Naive thymus-derived CD4-positive, alpha-beta T cell (primary cell): Measurements from ENCODE around the gene CAMTA1. TPM values are rescaled to one million over a fixed set of nuclear protein-coding genes. Genes with fewer than 3 reads are reported as not detected.

ENCODE experiments used
- ATAC-seq: fragments of 150-1000 bp; cut with Tn5 transposase; 2 replicates; pipeline ENCODE4 v1.10.0; 2021; ENCODE audit warnings: mild to moderate bottlenecking, moderate library complexity
- CTCF ChIA-PET: fragments of 350-600 bp; sonication (Branson Sonifier 250); formaldehyde crosslinking; loops from one replicate; lab custom pipeline; 2021; ENCODE audit warnings: antibody characterized with exemption; lab: Charles Lee
- POLR2A ChIA-PET: fragments of 350-600 bp; sonication (Branson Sonifier 250); formaldehyde crosslinking; loops from one replicate; lab custom pipeline; 2021; ENCODE audit warnings: antibody characterized with exemption, inconsistent platforms; lab: Charles Lee
- DNase-seq, 9 donors: peaks; one replicate each; pipeline versions ENCODE4 v3.0.0 to v3.0.0-alpha.2; 2020 to 2022; ENCODE audit warnings: mixed read lengths in 1 of 9
- H3K27ac ChIP-seq: one replicate; pipeline ENCODE4 v1.7.0; 2013; ENCODE audit warnings: mild to moderate bottlenecking, low read depth, low read length, moderate library complexity
- H3K27me3 ChIP-seq, 2 donors: one replicate each; pipeline ENCODE4 v1.7.0; 2013; ENCODE audit warnings: low read length in 2 of 2, mild to moderate bottlenecking in 2 of 2, moderate library complexity in 2 of 2; ENCODE audit not compliant: control insufficient read depth in 2 of 2, insufficient read depth in 2 of 2
- H3K36me3 ChIP-seq, 3 experiments: 1 replicate in 2 of 3; 2 replicates in 1 of 3; pipeline ENCODE4 v1.7.0; 2013; ENCODE audit warnings: low read length in 3 of 3, mild to moderate bottlenecking in 3 of 3, moderate library complexity in 1 of 3; ENCODE audit not compliant: insufficient read depth in 3 of 3, control insufficient read depth in 2 of 3
- H3K4me1 ChIP-seq, 2 donors: one replicate each; pipeline ENCODE4 v1.7.0; 2013; ENCODE audit warnings: low read length in 2 of 2, mild to moderate bottlenecking in 2 of 2, moderate library complexity in 1 of 2; ENCODE audit not compliant: control insufficient read depth in 2 of 2, insufficient read depth in 2 of 2
- H3K4me3 ChIP-seq: 2 replicates; pipeline ENCODE4 v1.7.0; 2013; ENCODE audit warnings: mild to moderate bottlenecking, low read length
- H3K9me3 ChIP-seq, 3 experiments: 1 replicate in 2 of 3; 2 replicates in 1 of 3; pipeline ENCODE4 v1.7.0; 2013; ENCODE audit warnings: low read length in 3 of 3; ENCODE audit not compliant: control insufficient read depth in 2 of 3
- H3K27ac Mint-ChIP-seq, 9 donors: one replicate each; pipeline ENCODE4 v1.8.0; 2020 to 2022; ENCODE audit warnings: mixed read lengths in 9 of 9, mild to moderate bottlenecking in 8 of 9, moderate library complexity in 5 of 9, inconsistent platforms in 2 of 9
- H3K27me3 Mint-ChIP-seq, 5 donors: one replicate each; pipeline ENCODE4 v1.8.0; 2021 to 2022; ENCODE audit warnings: mixed read lengths in 5 of 5, mild to moderate bottlenecking in 1 of 5
- H3K36me3 Mint-ChIP-seq, 5 donors: one replicate each; pipeline ENCODE4 v1.8.0; 2020 to 2022; ENCODE audit warnings: mixed read lengths in 5 of 5, mild to moderate bottlenecking in 3 of 5, inconsistent platforms in 1 of 5
- H3K4me1 Mint-ChIP-seq, 7 donors: one replicate each; pipeline ENCODE4 v1.8.0; 2020 to 2022; ENCODE audit warnings: mixed read lengths in 7 of 7, mild to moderate bottlenecking in 3 of 7, inconsistent platforms in 1 of 7
- H3K4me3 Mint-ChIP-seq, 10 donors: one replicate each; pipeline ENCODE4 v1.8.0; 2020 to 2022; ENCODE audit warnings: mild to moderate bottlenecking in 10 of 10, mixed read lengths in 10 of 10, moderate library complexity in 6 of 10, inconsistent platforms in 2 of 10
- H3K9me3 Mint-ChIP-seq, 11 donors: one replicate each; pipeline ENCODE4 v1.8.0; 2020 to 2022; ENCODE audit warnings: mixed read lengths in 11 of 11, mild to moderate bottlenecking in 4 of 11, inconsistent platforms in 1 of 11, moderate library complexity in 1 of 11
- intact Hi-C, 2 donors: fragments of 100-400 bp; cut with micrococcal nuclease; formaldehyde crosslinking; loops; one replicate each; pipeline ENCODE4 v1.15.1; 2023
- polyA plus RNA-seq, 2 donors: library from polyadenylated mRNA; unstranded; fragments of 300-500 nt; fragmentation: Illumina TruSeq; gene quantifications; one replicate each; pipeline ENCODE4 v1.2.3, GENCODE V29; 2021
- total RNA-seq, 6 experiments: library from RNA in 5 of 6; stranded (reverse) in 5 of 6; gene quantifications; 1 replicate in 5 of 6; 2 replicates in 1 of 6; pipeline ENCODE4 v1.2.3 and lab custom pipeline; 2021 to 2026

Gene CAMTA1
- total and polyA plus RNA-seq, 7 experiments from 2014 or later: 38.1 to 68.6 (median 42.6) TPM

DNA sequence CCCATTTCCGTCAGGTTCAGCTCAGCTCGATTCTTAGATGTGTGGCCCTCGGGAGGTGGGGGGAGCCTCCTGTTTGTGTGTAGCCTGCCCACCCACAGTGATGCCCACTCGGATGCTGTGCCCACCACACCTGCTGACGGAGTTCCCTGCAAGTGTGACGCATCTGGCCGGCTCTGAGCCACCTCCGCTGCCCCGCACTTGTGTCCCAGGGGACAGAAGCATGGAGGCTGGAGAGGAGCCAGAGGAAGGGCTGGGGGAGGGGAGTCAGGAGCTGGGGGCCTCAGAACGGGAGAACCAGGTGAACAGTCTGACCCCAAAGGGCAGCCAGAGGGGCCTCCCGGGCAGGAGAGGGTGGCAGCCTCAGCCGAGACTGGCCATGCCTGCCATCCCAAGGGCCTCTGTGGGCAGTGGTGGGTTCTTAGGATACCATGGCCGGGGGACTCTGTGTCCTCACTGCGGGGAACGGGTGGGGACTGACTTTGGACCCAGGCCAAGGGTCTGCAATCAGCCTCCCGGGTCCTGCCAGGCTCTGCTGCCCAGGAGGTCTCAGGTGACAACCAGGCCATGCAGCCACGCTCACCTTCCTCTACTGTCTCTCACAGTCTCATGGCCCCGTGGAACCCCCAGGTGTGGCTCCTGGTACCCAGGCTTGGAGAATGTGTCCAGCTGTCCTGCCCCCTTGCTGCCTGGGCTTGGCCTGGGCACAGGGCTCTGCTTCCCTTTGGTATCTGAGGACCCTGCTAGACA, 718.6 kb downstream of the CAMTA1 start:
- ATAC-seq (no peak), DNase-seq (no peak)
- Histone ChIP-seq H3K27me3 (no peaks in the 10 kb centered on the region), H3K4me1 (no peaks in the 10 kb centered on the region), H3K36me3 (no peaks in the 10 kb centered on the region), H3K27ac (no peak overlapping the region), H3K9me3 (no peaks in the 10 kb centered on the region), H3K4me3 (no peak overlapping the region)
- H3K27me3 Mint-ChIP-seq: no peaks in the 10 kb centered on the region
- H3K4me1 Mint-ChIP-seq: no peaks in the 10 kb centered on the region
- CTCF ChIA-PET: no interaction called here
- H3K4me3 Mint-ChIP-seq: no peak overlapping the region
- H3K36me3 Mint-ChIP-seq: no peaks in the 10 kb centered on the region
- H3K9me3 Mint-ChIP-seq: no peaks in the 10 kb centered on the region
- H3K27ac Mint-ChIP-seq: no peak overlapping the region
- POLR2A ChIA-PET: no interaction called here
- intact Hi-C loops: no loop called here

DNA sequence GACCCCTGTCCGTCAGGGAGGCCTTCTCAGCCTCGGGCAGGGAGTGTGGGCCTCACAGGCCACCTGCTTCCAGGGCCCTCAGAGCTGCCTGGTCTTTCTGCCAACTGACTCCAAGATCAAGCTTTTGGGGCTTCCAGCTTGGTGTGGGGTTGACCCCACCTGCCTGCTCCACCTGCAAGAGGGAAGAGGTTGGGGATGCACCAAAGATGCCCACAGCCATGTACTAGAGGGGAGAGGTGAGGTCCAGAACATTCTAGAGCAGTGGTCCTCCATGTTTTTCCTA, 719.1 kb downstream of the CAMTA1 start:
- Histone ChIP-seq H3K9me3 (no peaks in the 10 kb centered on the region), H3K27ac (no peak overlapping the region), H3K27me3 (no peaks in the 10 kb centered on the region), H3K4me1 (no peaks in the 10 kb centered on the region), H3K4me3 (no peak overlapping the region), H3K36me3 (no peaks in the 10 kb centered on the region)
- Mint-ChIP-seq H3K27ac (no peak overlapping the region), H3K36me3 (no peaks in the 10 kb centered on the region), H3K9me3 (no peaks in the 10 kb centered on the region), H3K27me3 (no peaks in the 10 kb centered on the region), H3K4me3 (no peak overlapping the region), H3K4me1 (no peaks in the 10 kb centered on the region)
- intact Hi-C loops: no loop called here
- ChIA-PET CTCF (no interaction called here), POLR2A (no interaction called here)
- DNase-seq: no peak
- ATAC-seq: no peak

DNA sequence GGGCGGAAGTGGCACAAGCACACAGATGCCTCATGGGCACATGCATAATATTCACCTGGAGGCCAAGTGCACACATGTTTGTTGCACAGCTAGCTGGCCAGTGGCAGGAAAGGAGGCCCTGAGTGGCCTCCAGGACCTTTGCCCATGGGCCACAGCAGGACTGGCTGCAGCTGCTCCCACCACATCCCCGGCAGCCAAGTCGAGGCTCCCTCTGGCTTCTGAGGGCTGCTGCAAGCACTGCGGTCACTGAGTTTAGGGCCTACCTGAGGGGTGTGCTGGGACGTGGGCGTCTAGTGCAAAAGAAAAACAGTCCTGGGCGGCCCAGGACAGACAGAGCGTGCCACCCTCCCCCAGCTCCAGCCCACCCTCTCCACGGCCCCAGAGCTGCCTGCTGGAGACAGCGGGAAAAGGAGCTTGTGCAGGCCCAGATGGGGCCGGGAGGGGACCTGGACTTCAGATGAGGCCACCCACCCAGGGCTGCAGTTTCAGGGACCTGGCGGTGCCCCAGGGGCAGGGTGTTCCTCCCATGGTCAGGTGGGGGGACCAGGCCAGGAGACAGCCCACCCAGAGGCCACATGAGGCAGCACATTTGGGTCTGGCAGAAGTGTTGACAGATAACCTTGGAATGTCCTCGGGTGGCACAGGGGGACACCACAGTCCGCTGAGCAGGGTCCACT, 720.0 kb downstream of the CAMTA1 start:
- no peaks in the 10 kb centered on the region for H3K9me3 Mint-ChIP-seq
- H3K36me3 Mint-ChIP-seq: no peaks in the 10 kb centered on the region
- no peaks in the 10 kb centered on the region for H3K27me3 Mint-ChIP-seq
- DNase-seq (no peak), ATAC-seq (no peak)
- no peak overlapping the region for H3K27ac Mint-ChIP-seq
- POLR2A ChIA-PET: no interaction called here
- intact Hi-C loops: no loop called here
- H3K4me1 ChIP-seq: no peaks in the 10 kb centered on the region
- CTCF ChIA-PET: no interaction called here
- H3K27ac ChIP-seq: no peak overlapping the region
- no peak overlapping the region for H3K4me3 Mint-ChIP-seq
- H3K27me3 ChIP-seq: no peaks in the 10 kb centered on the region
- no peak overlapping the region for H3K4me3 ChIP-seq
- H3K36me3 ChIP-seq: no peaks in the 10 kb centered on the region
- H3K4me1 Mint-ChIP-seq: no peaks in the 10 kb centered on the region
- H3K9me3 ChIP-seq: no peaks in the 10 kb centered on the region

GRCh38 chr1:7505771-7506453, 720.7 kb downstream of the CAMTA1 start:
- intact Hi-C loops: no loop called here
- Histone ChIP-seq H3K27ac (no peak overlapping the region), H3K9me3 (no peaks in the 10 kb centered on the region), H3K4me1 (no peaks in the 10 kb centered on the region), H3K36me3 (no peaks in the 10 kb centered on the region), H3K4me3 (no peak overlapping the region), H3K27me3 (no peaks in the 10 kb centered on the region)
- H3K27me3 Mint-ChIP-seq: no peaks in the 10 kb centered on the region
- ATAC-seq: no peak
- no peak overlapping the region for H3K27ac Mint-ChIP-seq
- no peaks in the 10 kb centered on the region for H3K4me1 Mint-ChIP-seq
- no peaks in the 10 kb centered on the region for H3K36me3 Mint-ChIP-seq
- no peak overlapping the region for H3K4me3 Mint-ChIP-seq
- no peak for DNase-seq
- POLR2A ChIA-PET: no interaction called here
- CTCF ChIA-PET: no interaction called here
- no peaks in the 10 kb centered on the region for H3K9me3 Mint-ChIP-seq

GRCh38 chr1:7506454-7507284, 721.4 kb downstream of the CAMTA1 start:
- no peaks in the 10 kb centered on the region for H3K36me3 ChIP-seq
- Mint-ChIP-seq H3K4me3 (no peak overlapping the region), H3K9me3 (no peaks in the 10 kb centered on the region), H3K4me1 (no peaks in the 10 kb centered on the region), H3K36me3 (no peaks in the 10 kb centered on the region), H3K27me3 (no peaks in the 10 kb centered on the region), H3K27ac (no peak overlapping the region)
- H3K27ac ChIP-seq: no peak overlapping the region
- H3K4me3 ChIP-seq: no peak overlapping the region
- ChIA-PET CTCF (no interaction called here), POLR2A (no interaction called here)
- H3K9me3 ChIP-seq: no peaks in the 10 kb centered on the region
- H3K4me1 ChIP-seq: no peaks in the 10 kb centered on the region
- intact Hi-C loops: no loop called here
- no peak for DNase-seq
- no peaks in the 10 kb centered on the region for H3K27me3 ChIP-seq
- ATAC-seq: no peak

- DNase-seq: no peak
- H3K27ac Mint-ChIP-seq: no peak overlapping the region
- H3K9me3 Mint-ChIP-seq: no peaks in the 10 kb centered on the region
- no peaks in the 10 kb centered on the region for H3K4me1 Mint-ChIP-seq
- Histone ChIP-seq H3K27ac (no peak overlapping the region), H3K27me3 (no peaks in the 10 kb centered on the region), H3K36me3 (no peaks in the 10 kb centered on the region), H3K4me1 (no peaks in the 10 kb centered on the region), H3K9me3 (no peaks in the 10 kb centered on the region), H3K4me3 (no peak overlapping the region)
- no peak overlapping the region for H3K4me3 Mint-ChIP-seq
- CTCF ChIA-PET: no interaction called here
- POLR2A ChIA-PET: no interaction called here
- intact Hi-C loops: no loop called here
- peaks cover 0 to 6% (median 0%) of the 10 kb centered on the region in 5 donors for H3K27me3 Mint-ChIP-seq
- H3K36me3 Mint-ChIP-seq: no peaks in the 10 kb centered on the region
- no peak for ATAC-seq
These were observed 722.2 kb downstream of the CAMTA1 start for GRCh38 chr1:7507285-7508019.
